GF-D8 (cell line): ENCODE data around the gene ZFPM1.
"Not testable (repeated sequence)": the region's sequence is repeated elsewhere in the genome, so short reads cannot be mapped to it uniquely, and the experiment has no call there.

Experiments
- DNase-seq: peaks from one replicate; lab custom pipeline; 2025; lab: John Stamatoyannopoulos, UW

The ZFPM1 gene

DNA sequence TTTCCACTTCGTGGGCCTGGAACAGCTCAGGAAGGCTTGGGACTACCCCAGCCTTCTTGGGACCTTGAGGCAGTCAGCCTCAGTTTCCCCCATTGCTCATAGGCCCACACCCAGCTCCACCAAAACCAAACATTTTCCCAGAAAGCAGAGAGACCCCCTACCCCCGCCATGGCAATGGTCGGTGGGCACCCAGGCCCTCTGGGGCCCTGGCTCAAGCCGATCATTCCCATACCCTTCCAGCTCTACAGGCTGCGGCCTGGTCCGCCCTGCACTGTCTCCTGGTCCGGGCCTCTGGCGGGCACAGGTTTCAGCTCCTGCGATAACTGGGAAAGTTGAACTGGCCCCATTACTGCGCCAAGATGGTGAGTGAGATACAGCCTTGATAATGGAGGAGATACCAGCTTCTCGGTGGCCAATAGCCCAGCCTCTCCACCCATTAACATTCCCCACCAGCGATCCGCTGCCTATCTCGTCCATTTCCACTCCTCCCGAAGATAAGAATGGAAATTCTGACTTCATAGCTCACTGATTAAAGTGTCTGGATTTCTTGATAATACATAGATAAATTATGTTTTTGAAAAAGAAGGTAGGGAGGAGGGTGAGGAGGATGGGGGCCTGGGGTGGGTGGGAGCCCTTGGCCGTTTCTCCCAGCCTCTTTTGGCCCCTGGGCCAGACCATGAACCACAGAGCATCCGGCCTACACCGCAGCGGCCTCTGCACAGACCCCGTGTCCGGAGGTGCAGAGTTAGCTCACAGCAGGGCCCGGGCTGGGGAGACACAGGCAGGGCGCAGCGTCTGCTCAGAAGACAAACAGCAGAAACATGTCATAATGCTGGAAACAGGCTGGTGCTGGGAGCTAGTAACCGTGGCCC lies 11.6 kb downstream of the ZFPM1 start:
- peak; percentile 67 for DNase-seq

DNA sequence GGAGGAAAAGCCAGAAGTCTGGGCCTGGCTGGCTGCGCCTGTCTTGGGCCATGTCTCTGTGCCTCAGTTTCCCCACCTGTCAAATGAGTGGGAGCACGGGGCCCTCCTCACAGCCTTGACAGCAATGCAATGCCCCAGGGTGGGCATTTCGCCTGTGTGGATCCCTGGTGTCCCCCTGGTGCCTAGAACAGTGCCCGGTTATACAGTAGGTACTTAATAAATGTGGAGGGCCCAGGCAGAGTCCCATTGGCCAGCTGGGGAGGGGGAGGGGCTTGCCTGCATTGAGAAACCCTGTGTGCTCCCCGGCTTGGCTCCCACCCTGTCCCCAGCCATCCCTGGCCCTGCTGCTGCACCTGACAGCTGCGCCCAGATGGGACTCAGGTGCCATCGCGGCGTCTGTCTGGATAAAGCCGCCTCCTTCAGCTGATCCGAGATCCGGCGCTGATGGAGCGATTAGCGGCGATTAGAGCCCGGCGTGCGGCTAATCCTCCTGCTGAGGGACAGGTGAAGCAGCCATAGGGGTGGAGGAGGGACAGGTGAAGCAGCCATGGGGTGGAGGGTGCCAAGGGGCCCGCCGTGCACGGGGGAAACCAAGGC lies 12.4 kb downstream of the ZFPM1 start:
- no peak for DNase-seq

DNA sequence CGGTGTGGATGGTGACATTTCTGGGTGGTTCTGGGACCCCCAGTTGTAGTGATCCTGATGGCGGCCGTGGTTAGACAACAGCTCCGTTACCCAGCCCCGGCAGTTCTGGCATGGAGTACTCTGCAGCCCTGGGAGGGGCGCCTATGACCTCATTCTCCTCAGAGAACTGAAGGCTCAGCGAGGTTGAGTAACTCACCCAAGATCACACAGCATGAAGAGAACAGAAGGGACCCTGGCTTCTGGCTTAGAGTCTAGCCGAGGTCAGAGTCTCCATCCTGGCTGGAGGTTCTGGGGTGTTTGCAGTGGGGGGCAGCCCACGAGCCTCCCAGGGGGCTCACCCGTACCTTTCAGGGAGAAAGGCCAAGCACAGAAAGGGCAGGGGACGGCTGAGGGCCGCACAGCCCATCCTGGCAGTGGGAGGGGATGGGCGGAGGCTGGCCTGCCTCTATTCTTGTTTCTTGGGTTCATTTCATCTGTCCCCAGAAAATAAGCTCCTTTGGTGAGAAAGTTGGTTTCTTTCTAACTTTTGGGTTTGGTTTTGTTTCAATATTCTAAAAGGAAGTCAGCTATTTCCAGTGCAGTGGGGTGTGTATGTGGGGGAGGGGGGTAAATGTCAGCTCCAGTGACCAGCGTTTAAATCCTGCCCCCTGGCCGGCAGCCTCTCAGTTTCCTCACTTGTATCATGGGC lies 13.2 kb downstream of the ZFPM1 start:
- DNase-seq = no peak

DNA sequence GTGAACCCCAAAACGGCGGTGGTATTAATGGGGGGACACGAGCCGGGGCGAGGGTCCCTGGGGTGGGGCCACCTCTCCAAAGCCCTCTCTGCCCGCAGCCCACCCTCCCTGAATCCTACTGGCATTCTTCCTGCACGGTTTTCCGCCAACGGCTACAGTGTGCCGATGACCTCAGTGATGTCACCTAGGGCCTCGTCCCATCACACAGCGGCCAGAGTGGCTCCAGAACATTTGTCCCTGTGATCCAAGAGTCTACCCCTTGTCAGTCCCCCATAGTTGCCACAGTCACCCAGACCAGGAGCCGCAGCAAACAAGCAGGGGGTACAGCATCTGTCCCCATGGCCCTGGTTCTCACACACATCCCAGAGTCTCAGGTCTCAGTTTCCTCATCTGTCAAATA lies 13.9 kb downstream of the ZFPM1 start:
- no peak for DNase-seq

DNA sequence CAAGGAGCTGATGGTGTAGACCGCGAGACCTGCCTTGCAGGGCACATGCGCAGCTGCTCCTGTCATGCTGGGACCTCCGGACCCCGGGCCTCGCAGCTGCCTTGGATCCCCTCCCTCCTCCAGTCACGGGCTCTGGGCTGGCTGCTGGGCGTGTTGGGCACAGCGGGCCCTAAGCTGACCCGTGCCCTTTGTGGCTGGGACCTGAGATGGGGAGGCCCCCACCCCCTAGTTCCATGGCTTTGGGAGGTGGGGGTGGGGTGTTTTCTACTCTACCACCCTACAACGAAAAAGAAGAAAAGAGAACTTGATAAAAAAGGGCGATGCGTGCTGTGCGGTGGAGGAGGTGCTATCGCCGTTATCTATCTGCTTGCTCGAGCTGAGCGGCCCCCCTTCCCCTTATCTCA lies 14.5 kb downstream of the ZFPM1 start:
- DNase-seq = no peak

DNA sequence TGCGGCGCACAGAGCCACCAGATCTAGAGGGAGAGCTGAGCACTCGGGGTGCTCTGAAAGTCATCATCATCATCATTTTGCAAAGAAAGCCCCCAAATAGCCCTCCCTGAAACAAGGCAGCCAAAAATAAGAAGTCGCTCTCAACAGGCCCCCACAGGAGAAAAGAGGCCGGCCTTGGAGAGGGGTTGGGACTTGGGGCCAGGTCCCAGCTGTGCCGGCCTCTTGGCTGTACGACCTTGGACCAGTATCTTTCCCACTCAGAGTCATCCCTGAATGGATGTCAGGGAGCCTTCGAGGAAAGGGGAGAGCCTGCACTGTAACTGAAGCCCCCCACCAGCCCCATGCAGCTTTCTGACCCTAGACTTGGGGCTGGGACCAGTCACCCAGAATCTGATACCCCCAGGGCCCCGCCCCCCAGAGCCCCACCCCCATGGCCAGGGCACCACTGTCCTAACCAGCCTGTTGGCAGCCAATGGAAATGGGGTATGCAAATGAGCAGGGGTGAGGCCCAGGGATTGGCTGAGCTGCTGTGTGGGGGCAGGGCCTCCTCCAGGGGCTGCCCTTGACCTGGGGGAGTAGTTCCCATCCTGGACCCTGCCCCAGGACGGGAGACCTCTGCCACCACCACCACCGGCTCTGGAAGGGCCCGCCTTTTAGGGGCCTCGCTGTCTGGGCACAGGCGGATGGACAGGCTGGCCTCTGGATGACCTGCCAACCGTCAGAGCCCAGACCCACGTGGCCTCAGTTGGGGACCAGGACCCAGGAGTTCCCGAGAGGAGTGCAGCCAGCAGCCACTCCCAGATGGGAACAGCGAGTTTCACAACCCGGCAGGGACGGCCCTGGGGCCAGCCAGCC lies 15.4 kb downstream of the ZFPM1 start:
- DNase-seq = no peak

DNA sequence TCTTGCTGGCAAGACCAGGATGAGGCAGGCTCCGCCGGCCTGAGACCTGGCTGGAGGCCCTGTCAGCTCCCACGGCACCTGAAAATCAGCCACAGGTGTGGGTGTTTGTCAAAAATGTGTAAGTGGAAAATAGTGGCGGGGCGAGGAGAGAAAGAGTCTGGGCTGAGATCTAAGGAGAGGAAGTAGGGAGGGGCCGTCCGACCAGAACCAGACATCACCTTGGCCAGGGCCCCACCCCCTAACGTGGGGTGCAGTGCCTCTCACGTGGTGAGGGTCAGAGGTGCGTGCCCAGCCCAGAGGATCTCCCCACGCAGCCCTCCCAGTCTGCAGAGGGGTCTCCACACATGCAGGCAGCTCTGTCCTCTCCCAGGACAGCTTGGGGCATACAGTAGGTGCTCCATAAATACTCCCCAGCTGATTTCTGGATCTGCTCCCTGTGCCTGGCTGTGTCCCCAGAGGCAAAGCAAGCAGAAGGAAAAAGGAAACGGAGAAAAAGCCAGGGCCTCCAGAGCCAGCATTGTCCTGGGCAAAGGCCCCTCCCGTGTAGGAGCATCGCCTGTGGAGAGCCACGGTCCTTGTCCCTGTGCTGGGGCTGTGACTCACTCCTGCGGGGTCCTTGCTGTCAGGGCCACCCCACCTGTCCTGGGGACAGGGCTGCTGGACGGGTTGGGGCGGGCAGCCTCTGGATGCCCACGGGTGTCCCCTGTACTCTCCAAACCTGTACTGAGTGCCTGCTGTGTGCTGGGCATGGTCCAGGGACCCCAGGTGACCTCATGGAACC lies 16.7 kb downstream of the ZFPM1 start:
- DNase-seq = no peak

DNA sequence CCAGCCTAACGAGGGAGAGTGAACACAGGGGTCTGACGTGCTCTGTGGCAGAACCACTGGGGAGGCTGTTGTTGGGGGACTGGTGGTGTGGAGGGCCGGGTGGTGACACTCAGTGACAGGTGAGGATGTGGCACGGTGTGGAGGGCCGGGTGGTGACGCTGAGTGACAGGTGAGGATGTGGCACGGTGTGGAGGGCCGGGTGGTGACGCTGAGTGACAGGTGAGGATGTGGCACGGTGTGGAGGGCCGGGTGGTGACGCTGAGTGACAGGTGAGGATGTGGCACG lies 17.3 kb downstream of the ZFPM1 start:
- not testable (repeated sequence) for DNase-seq

DNA sequence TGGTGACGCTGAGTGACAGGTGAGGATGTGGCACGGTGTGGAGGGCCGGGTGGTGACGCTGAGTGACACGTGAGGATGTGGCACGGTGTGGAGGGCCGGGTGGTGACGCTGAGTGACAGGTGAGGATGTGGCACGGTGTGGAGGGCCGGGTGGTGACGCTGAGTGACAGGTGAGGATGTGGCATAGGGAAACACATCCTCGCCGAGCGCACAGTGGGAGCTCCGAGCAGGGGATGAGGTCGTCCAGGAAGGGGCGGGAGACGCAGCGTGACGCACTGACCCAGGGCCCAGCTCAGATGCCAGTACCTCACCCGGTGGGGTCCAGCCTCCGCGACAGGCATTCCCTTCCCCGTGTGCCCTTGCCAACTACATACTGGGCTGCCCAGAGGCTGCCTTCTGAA lies 17.6 kb downstream of the ZFPM1 start:
- DNase-seq = not testable (repeated sequence)

DNA sequence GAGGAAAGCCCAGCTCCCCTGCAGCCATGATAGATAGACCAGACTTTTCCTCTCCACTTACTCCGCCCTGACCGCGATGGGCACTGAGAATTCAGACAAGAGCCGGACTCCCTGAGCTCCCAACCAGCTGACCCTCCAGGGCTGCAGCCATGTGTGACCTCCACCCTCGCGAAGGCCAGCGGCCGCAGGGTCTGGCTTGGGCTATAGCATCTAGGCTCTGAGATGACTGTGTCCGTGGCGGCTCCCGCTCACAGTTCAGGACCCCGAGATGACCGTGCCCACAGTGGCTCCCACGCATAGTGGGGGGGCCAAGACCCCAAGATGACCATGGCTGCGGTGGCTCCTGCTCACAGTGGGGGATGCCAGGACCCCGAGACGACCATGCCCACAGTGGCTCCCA lies 18.0 kb downstream of the ZFPM1 start:
- DNase-seq = no peak

DNA sequence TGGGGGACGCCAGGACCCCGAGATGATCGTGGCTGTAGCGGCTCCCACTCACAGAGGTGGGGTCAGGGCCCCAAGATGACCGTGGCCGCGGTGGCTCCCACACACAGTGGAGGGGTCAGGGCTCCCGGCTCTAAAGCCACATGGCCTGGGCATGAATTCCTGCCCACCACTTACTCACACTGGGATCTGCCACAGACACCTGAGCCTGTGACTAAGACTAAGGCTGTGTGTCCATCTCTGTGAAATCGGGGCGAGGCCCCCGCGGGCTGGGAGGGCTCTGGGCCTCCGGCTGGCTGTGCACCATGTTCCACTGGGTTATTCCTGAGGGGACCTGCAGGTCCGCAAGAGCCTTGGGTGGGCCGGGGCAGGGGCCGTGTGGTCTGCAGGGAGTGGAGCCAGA lies 18.5 kb downstream of the ZFPM1 start:
- no peak for DNase-seq

DNA sequence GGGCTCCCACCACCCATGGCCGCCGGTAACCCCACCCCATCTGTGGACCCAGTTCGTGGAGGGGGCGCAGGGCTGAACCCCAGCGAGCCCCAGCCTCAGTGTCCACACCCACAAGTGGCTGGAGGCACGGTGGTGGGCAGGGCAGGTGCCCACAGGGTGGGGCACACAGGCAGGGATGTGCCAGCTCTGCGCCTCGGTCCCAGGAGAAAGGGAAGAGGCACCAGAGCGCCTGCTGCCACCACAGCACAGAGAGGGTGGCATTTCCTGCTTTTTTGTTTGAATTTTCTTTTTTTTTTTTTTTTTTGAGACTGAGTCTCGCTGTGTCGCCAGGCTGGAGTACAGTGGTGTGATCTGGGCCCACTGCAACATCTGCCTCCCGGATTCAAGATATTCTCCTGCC lies 19.0 kb downstream of the ZFPM1 start:
- no peak for DNase-seq

DNA sequence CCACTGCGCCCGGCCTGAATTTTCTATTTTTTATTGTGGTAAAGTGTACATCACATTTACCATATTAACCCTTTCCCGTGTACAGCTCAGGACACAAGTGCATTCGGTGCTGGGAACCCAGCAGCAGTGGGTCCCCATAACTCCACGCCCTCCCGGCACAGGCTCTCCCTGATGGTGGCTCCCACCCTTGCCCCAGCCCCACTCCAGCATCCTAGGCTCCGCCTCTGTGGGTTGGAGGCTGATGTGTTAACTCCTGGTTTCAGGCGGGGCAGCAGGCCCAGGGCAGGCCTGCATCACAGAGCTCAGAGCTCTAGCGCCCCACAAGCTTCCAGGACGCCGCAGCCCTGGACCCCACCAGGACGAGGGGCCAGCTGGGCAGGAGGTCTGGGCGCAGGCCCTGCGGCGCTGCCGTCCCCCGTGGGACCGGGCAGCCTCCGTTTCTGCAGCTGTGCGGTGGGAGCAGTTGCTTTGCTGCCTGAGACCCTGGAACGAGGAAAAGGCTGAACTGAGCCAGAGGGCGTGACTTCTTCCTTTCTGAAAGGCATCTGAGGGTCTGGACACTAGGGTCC lies 19.6 kb downstream of the ZFPM1 start:
- no peak for DNase-seq

DNA sequence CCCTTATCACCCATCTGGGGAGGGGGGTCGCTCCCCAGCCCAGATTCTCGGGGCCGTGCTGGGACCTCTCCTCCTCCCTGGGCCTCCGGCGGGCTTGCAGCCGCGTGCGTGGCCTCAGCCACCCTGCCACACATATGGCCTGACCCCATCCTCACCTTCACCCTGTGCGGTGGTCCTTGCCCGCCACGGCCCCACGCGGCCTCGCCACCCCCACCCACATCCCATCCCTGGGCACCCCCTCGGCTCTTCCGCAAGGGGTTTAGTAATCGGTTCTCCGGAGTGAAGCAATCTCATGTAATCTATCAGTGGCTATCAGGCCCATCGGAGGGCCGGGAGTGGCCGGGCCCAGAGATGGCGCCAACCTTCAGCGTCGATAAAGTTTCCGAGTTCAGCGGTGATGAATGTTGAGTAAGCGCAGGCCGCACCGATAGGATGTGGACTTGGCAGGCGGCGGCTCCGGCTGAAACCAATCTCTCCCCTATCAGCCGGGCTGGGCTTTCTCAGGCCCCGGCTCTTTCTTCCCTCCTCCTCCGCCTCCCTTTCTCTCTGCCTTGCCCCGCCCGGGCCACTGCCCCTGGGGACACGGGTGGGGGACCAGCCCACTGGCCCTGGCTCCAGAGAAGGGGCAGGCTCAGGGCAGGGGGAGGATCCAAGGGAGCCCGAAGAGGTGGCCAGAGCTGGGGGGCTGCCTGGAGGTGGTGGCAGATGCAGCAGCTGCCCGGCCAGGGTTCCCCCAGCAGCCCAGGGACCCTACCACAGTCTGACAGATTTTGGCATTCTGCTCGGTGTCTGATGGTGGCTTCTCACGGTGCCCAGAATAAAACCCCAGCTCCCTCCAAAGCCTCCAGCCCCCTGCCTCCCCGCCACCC lies 20.8 kb downstream of the ZFPM1 start:
- no peak for DNase-seq

DNA sequence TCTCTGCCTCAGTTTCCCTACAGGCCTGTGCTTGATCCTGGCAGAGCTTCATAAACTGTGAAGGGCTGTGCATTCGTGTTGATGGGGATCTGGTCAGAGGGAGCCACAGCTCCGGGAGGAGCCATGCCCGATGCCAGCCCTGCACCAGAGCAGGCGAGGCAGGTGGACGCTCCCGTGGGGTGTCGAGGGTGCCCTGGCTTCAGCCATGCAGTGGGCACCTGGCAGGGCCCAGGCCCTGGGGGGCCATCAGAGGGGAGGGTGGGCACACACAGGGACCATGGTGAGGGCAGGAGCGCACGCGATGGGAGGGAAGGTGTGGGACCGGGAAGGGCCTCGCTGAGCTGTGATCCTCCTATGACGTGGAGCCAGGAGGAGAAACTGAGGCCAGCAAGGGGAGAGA lies 22.0 kb downstream of the ZFPM1 start:
- no peak for DNase-seq

DNA sequence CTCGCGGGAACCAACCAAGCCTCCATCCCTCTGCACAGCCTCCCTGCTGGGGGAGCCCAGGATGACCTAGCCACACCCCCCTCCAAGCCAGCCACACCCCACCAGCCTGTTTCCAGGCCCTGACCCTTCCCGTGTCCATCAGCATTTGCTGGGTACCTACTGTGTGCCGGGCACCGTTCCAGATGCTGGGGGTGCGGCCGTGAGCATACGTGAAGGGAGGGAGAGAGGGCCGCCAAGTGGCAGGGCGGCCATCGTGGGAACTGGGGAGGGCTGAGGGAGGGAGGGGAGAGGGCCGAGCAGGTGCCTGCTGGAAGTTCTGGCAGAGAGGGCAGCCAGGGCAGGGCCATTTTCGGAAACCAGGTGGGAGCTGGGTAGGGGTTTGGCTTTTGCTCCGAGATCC lies 23.1 kb downstream of the ZFPM1 start:
- no peak for DNase-seq

DNA sequence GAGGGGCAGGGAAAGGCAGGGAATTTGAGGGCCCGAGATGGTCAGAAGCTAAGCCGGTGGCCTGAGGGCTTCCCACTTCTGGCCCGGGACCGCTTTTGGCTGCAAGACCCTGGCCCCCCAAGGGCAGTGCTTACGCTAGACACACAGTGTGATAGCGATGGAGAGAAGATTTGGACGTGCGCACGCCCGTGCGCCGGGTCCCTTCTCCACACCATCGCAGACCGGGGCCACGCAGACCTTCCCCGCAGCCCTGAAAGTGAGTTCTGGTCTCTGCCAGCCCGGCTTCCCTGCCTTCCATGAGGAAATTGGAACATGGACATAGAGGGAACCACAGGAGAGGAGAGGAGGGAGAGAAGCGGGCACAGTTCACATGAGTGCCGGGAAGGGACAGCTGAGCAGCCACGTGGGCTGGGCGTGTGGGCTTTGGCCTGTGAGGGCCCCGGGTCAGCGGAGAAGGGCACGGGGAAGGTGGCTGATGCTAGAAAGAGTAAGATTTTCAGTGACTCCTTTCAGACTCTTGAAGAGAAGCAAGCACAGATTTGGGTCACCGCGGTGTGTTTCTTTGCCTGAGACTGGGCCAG lies 23.8 kb downstream of the ZFPM1 start:
- no peak for DNase-seq

DNA sequence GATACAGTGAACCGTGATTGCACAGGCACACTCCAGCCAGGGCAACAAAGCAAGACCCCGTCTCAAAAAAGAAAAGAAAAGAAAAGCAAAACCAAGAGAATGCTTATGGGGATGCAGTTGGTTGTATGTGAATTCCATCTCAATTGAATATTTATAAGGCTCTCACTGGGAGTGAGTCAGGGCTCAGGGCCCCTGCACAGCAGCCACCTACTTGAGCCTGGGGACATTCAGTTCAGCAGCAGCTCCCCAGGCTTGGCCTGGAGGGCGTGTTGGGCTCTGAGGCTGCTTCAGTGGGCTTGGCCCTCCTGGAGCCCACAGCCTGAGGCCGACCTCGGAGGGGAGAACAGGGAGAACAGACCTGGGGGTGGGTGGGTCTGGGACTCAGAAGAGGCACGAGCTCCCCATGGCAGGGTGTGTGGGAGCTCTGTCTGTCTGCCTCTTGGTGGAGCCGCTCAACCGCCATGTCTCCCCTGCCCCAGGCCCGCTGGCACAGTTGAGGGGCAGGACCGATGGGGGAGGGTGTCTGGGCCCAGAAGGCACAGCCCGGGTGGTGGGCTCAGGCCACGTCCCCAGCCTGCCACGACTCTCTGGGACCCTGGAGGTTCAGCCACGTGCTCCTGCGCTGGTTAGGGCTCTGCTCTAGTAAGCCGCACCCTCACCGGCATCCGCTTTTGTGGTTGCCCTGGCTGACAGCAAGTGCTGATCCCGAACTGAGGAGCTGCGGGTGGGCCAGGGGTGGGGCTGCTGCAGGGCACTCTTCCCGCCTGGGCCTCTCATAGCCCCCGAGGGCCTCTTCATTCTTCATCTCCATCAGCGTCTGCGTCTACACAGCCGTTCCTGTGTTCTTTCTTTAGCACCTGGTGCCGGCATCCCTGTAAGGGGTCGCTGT lies 24.8 kb downstream of the ZFPM1 start:
- DNase-seq = no peak
